Heart right ventricle (tissue), 16 donors: ENCODE results near the gene LPCAT1. TPM values are rescaled to one million over a fixed set of nuclear protein-coding genes. Genes with fewer than 3 reads are reported as not detected.

Experiments used
- ATAC-seq, 8 donors: fragments of 200-7000 bp; cut with Tn5 transposase; one replicate each; pipeline ENCODE4 v1.9.1; 2020; ENCODE audit warnings: mild to moderate bottlenecking in 8 of 8, moderate library complexity in 8 of 8, moderate number of reproducible peaks in 1 of 8
- DNase-seq, 2 donors: peaks; one replicate each; pipeline ENCODE4 v3.0.0-alpha.2; 2020
- H3K27ac ChIP-seq, 10 donors: fragments of 200-600 bp; sonication (generic) in 2 of 10; one replicate each; pipeline versions ENCODE4 v1.5.0 to v1.8.0; 2020 to 2022; ENCODE audit warnings: mild to moderate bottlenecking in 3 of 10
- H3K27me3 ChIP-seq, 7 donors: fragments of 200-600 bp; one replicate each; pipeline ENCODE4 v1.8.0; 2021 to 2022; ENCODE audit warnings: mild to moderate bottlenecking in 2 of 7
- H3K36me3 ChIP-seq, 9 donors: fragments of 200-600 bp; sonication (generic) in 1 of 9; one replicate each; pipeline versions ENCODE4 v1.5.0 to v1.8.0; 2020 to 2022; ENCODE audit warnings: mild to moderate bottlenecking in 2 of 9
- H3K4me1 ChIP-seq, 9 donors: fragments of 200-600 bp; sonication (generic) in 1 of 9; one replicate each; pipeline versions ENCODE4 v1.5.0 to v1.8.0; 2020 to 2022; ENCODE audit warnings: mild to moderate bottlenecking in 4 of 9
- H3K4me3 ChIP-seq, 10 donors: fragments of 200-600 bp; sonication (generic) in 2 of 10; one replicate each; pipeline versions ENCODE4 v1.5.0 to v1.8.0; 2020 to 2022; ENCODE audit warnings: mild to moderate bottlenecking in 7 of 10, moderate library complexity in 2 of 10
- H3K9me3 ChIP-seq, 11 donors: fragments of 200-600 bp in 10 of 11; sonication (generic) in 2 of 11; one replicate each; pipeline versions ENCODE4 v1.5.0 to v1.8.0; 2013 to 2022; ENCODE audit warnings: mild to moderate bottlenecking in 2 of 11, control low read depth in 1 of 11, moderate library complexity in 1 of 11
- CTCF ChIP-seq, 9 donors: fragments of 200-600 bp; sonication (generic) in 2 of 9; IDR thresholded peaks; one replicate each; pipeline versions ENCODE4 v1.5.0 to v1.8.0; 2021 to 2022; ENCODE audit warnings: antibody characterized with exemption in 9 of 9, mild to moderate bottlenecking in 5 of 9, moderate library complexity in 1 of 9
- WGBS, 2 donors: extraction: QIAGEN DNeasy Blood & Tissue Kit; methylation state at CpG; one replicate each; pipeline ENCODE4 v1.1.7; 2013; ENCODE audit warnings: inconsistent platforms in 1 of 2; 5-methylcytosine and 5-hydroxymethylcytosine counted together
- intact Hi-C, 10 donors: fragments of 100-400 bp; cut with DNase I; formaldehyde crosslinking; loops; one replicate each; pipeline versions ENCODE4 v1.11.1 to v1.14.2; 2022
- polyA plus RNA-seq, 2 donors: library from polyadenylated mRNA; stranded (reverse); fragments of 200-250 nt; gene quantifications; one replicate each; pipeline ENCODE4 v1.2.3, GENCODE V29; 2013
- total RNA-seq, 10 donors: library from RNA; stranded (reverse); fragmentation: NEBNext Ultra II Directional in 3 of 10; extraction: Animal tissue kit (Norgen Biotek cat#: 25700) in 3 of 10; gene quantifications; one replicate each; pipeline versions ENCODE4 v1.2.1 to v1.2.4, GENCODE V29; 2021 to 2023
- donor health status: Arrhythmogenic right ventricular cardiomyopathy.
- donor health status: ischemic (EF 13 %, LVEDD 7.1; RV severe dilation, severe dysfunction).
- donor health status: healthy with polysubstance abuse.
- donor health status: DM: no; HTN: yes; CAD: no.
- donor health status: DM: no; HTN: no; CAD: no.
- donor health status: ischemic (EF 25% LVEDD 6.9; RV normal size, moderate dysfunction).
- donor health status: ischemic (EF 25% LVEDD 5.7; RV mildly dilated, moderate dysfunction).
- donor health status: healthy.
- donor health status: DM: yes; HTN: yes; CAD: no.
- donor health status: Ischemic cardiomyopathy.
- donor health status: ischemic (EF 35%, LVEDD 5.7; RV mildly dilated, moderate dysfunction).
- donor health status: nonischemic (EF 11% LVEDD 7.7; RV severe dilation, severe dysfunction).
- donor health status: DM: yes; HTN: yes; CAD: no.
- donor health status: PGD.
- donor health status: ischemic (EF 29% LVEDD 5.4; RV normal size, mild dysfunction).
- donor health status: nonischemic (EF 23%, LVEDD 6.1; RV moderate dilation, normal function).

The LPCAT1 gene
- total and polyA plus RNA-seq, 12 donors, result 5.6 to 25.5 (median 9.6) TPM

GRCh38 chr5:1488882-1489680 is 34.7 kb downstream of the LPCAT1 start:
- H3K4me3 ChIP-seq, result no peak overlapping the region
- no peaks in the 10 kb centered on the region for H3K27me3 ChIP-seq
- DNase-seq, result no peak
- peaks cover 0 to 99% (median 14%) of the 10 kb centered on the region in 9 donors for H3K36me3 ChIP-seq
- TF ChIP-seq CTCF (IDR thresholded peaks at IDR 0.05), result no peak
- no peaks in the 10 kb centered on the region for H3K9me3 ChIP-seq
- 84 to 85% methylated on average over 14 of the region's 14 CpGs for WGBS, 2 donors
- H3K4me1 ChIP-seq, result peaks cover 0 to 16% (median 0%) of the 10 kb centered on the region in 9 donors
- intact Hi-C loops, result no loop called here
- peak in 1 of 8 donors; percentile 43 for ATAC-seq
- peak overlapping the region in 1 of 10 donors; percentile 51 for H3K27ac ChIP-seq

- ATAC-seq (no peak), DNase-seq (no peak)
- Histone ChIP-seq H3K4me1 (peaks cover 0 to 16% (median 0%) of the 10 kb centered on the region in 9 donors), H3K27me3 (no peaks in the 10 kb centered on the region), H3K27ac (no peak overlapping the region), H3K9me3 (no peaks in the 10 kb centered on the region), H3K36me3 (peaks cover 0 to 89% (median 9%) of the 10 kb centered on the region in 9 donors), H3K4me3 (no peak overlapping the region)
- TF ChIP-seq CTCF (IDR thresholded peaks at IDR 0.05), result no peak
- intact Hi-C loops, result no loop called here
- 93 to 95% methylated on average over 27 of the region's 27 CpGs for WGBS, 2 donors
Observed at GRCh38 chr5:1487079-1487764, 36.5 kb downstream of the LPCAT1 start.

- H3K4me1 ChIP-seq, result peaks cover 0 to 23% (median 0%) of the 10 kb centered on the region in 9 donors
- WGBS, 2 donors, result 95 to 97% methylated on average over 12 to 13 of the region's 13 CpGs
- no peaks in the 10 kb centered on the region for H3K27me3 ChIP-seq
- no peak overlapping the region for H3K4me3 ChIP-seq
- intact Hi-C loops, result no loop called here
- no peak overlapping the region for H3K27ac ChIP-seq
- H3K36me3 ChIP-seq, result peaks cover 0 to 81% (median 9%) of the 10 kb centered on the region in 9 donors
- DNase-seq, result no peak
- no peak for ATAC-seq
- no peak for TF ChIP-seq CTCF (IDR thresholded peaks at IDR 0.05)
- H3K9me3 ChIP-seq, result no peaks in the 10 kb centered on the region
Observed at GRCh38 chr5:1486271-1486670, 37.5 kb downstream of the LPCAT1 start.

- no peak for DNase-seq
- Histone ChIP-seq H3K27ac (no peak overlapping the region), H3K9me3 (no peaks in the 10 kb centered on the region), H3K27me3 (no peaks in the 10 kb centered on the region), H3K36me3 (peaks cover 0 to 75% (median 9%) of the 10 kb centered on the region in 9 donors), H3K4me3 (no peak overlapping the region), H3K4me1 (peaks cover 0 to 24% (median 0%) of the 10 kb centered on the region in 9 donors)
- intact Hi-C loops, result no loop called here
- TF ChIP-seq CTCF (IDR thresholded peaks at IDR 0.05), result no peak
- WGBS, 2 donors, result 91 to 92% methylated on average over 15 of the region's 15 CpGs
- ATAC-seq, result no peak
Observed at GRCh38 chr5:1485579-1486118, 38.1 kb downstream of the LPCAT1 start.
